ENCODE measurements around the gene ALPP.

GRCh38 chr2:232393556-232393955 lies 15.0 kb downstream of the ALPP start:
- no peak for TF ChIP-seq POLR2A (IDR thresholded peaks at IDR 0.05)
- no peak for TF ChIP-seq CTCF (IDR thresholded peaks at IDR 0.05)
